ENCODE results near the gene CD99L2.
"Not testable (repeated sequence)": the region's sequence is repeated elsewhere in the genome, so short reads cannot be mapped to it uniquely, and the experiment has no call there.

- TF ChIP-seq, protein P1, sequence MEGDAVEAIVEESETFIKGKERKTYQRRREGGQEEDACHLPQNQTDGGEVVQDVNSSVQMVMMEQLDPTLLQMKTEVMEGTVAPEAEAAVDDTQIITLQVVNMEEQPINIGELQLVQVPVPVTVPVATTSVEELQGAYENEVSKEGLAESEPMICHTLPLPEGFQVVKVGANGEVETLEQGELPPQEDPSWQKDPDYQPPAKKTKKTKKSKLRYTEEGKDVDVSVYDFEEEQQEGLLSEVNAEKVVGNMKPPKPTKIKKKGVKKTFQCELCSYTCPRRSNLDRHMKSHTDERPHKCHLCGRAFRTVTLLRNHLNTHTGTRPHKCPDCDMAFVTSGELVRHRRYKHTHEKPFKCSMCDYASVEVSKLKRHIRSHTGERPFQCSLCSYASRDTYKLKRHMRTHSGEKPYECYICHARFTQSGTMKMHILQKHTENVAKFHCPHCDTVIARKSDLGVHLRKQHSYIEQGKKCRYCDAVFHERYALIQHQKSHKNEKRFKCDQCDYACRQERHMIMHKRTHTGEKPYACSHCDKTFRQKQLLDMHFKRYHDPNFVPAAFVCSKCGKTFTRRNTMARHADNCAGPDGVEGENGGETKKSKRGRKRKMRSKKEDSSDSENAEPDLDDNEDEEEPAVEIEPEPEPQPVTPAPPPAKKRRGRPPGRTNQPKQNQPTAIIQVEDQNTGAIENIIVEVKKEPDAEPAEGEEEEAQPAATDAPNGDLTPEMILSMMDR (conservative IDR thresholded peaks at IDR 0.05 in 1 of 2, IDR thresholded peaks at IDR 0.05 in 1 of 2; ENCODE audit: low read depth in 1 of 2, low read length in 2 of 2) = not testable (repeated sequence)
- not testable (repeated sequence) for TF ChIP-seq EZH2 (IDR thresholded peaks at IDR 0.05; ENCODE audit: low read length, missing control alignments)
These were observed 22.8 kb downstream of the CD99L2 start for GRCh38 chrX:150875621-150876020.
